ENCODE results near the gene CACHD1. TPM values are rescaled to one million over a fixed set of nuclear protein-coding genes. Genes with fewer than 3 reads are reported as not detected.

The CACHD1 gene
- total RNA-seq, 4 donors from 2014 or later = 23.6 to 36.1 (median 24.8) TPM

DNA sequence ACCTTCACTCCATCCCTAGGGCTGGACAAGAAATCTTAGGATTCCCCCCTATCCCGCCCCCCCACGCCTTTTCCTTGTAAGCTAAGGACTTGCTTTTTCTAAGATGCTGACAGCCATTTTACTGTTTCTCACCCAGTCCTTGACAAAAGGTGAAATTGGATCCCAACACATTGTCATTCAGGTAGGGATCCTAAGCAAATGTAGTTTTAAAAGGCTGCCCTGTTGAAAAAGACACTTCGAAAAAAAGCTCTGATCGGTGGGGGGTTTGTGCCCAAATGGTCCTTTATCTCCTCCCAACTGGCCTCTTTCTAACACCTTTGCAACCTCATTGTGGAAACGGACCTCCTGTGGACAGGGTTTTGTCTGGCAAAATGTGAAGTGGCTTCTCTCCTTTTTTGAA is 2.9 kb downstream of the CACHD1 start:
- TF ChIP-seq, protein P1, sequence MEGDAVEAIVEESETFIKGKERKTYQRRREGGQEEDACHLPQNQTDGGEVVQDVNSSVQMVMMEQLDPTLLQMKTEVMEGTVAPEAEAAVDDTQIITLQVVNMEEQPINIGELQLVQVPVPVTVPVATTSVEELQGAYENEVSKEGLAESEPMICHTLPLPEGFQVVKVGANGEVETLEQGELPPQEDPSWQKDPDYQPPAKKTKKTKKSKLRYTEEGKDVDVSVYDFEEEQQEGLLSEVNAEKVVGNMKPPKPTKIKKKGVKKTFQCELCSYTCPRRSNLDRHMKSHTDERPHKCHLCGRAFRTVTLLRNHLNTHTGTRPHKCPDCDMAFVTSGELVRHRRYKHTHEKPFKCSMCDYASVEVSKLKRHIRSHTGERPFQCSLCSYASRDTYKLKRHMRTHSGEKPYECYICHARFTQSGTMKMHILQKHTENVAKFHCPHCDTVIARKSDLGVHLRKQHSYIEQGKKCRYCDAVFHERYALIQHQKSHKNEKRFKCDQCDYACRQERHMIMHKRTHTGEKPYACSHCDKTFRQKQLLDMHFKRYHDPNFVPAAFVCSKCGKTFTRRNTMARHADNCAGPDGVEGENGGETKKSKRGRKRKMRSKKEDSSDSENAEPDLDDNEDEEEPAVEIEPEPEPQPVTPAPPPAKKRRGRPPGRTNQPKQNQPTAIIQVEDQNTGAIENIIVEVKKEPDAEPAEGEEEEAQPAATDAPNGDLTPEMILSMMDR (IDR thresholded peaks at IDR 0.05; ENCODE audit: low read depth) = no peak

DNA sequence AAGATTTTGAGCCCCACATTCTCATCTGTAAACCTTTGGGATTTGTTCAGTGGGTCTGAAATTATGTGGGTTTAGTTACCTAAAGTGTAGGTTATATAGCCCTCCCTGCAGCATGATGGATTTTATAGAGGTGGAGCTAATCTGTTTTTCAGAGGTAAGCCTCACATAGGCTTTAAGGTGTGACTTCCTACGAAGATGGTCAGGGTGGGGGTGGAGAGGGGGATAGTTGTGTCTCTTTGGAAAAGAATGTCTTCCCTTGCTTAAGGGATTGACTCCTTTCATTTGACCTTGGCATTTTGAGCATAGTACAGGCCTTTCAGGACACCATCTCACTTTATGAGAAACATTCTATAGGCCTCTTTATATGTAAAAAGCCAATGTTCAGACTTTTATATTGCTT is 3.4 kb downstream of the CACHD1 start:
- TF ChIP-seq, protein P1 (IDR thresholded peaks at IDR 0.05; ENCODE audit: low read depth) = no peak

- TF ChIP-seq, protein P1 (IDR thresholded peaks at IDR 0.05; ENCODE audit: low read depth) = no peak
These were observed 4.2 kb downstream of the CACHD1 start for GRCh38 chr1:64474133-64474532.

- TF ChIP-seq, protein P1 (IDR thresholded peaks at IDR 0.05; ENCODE audit: low read depth) = no peak
These were observed 4.9 kb downstream of the CACHD1 start for GRCh38 chr1:64474665-64475439.

DNA sequence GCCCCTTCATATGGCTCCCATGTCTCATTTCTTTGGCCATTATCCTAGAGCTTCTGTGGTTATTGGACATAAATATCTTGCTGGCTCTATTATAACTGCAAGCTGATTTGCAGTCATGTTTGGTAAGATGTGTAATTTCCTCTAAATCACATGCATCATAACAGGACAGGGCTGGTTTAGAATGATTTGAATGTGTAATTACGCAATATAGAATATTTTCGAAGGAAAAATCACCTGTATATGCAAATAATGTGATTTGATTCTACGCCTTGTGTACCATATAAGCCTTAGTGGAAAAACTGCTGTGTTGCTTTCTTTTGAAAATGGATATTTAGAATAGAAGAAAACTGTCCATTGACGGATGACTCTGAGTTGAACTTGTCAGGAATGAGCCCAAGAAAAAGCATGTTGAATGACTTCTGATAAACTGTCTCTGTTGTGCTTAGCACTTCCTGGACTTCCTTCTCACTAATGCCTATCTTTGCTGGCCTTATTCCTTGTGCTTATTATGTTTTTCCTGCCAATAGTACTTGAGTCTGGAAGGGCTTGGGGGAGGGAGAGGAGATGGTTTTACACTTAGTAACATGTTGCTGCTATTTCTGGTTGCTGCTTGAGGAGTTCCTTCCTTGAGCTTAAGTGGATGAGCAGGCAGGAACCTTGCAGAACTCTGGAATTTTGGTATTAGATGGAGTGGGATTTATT is 6.5 kb downstream of the CACHD1 start:
- TF ChIP-seq, protein P1 (IDR thresholded peaks at IDR 0.05; ENCODE audit: low read depth) = no peak

GRCh38 chr1:64478594-64479470 is 8.9 kb downstream of the CACHD1 start:
- TF ChIP-seq, protein P1 (IDR thresholded peaks at IDR 0.05; ENCODE audit: low read depth) = no peak

Data from subcutaneous adipose tissue (tissue), 4 donors.